HFFc6 (cell line): ENCODE results near the gene PXN. TPM values are rescaled to one million over a fixed set of nuclear protein-coding genes. Genes with fewer than 3 reads are reported as not detected.

Experiments
- DNase-seq: peaks from one replicate; pipeline ENCODE4 v3.0.0-alpha.2; 2018
- H3K27ac Mint-ChIP-seq: 2 replicates; pipeline ENCODE4 v1.8.0; 2020; ENCODE audit warnings: mild to moderate bottlenecking, mixed read lengths
- H3K27me3 Mint-ChIP-seq: 2 replicates; pipeline ENCODE4 v1.8.0; 2021; ENCODE audit warnings: mild to moderate bottlenecking, moderate library complexity, mixed read lengths; ENCODE audit not compliant: insufficient read depth
- H3K36me3 Mint-ChIP-seq: 2 replicates; pipeline ENCODE4 v1.8.0; 2021; ENCODE audit warnings: low read depth, mixed read lengths
- H3K4me1 Mint-ChIP-seq: 2 replicates; pipeline ENCODE4 v1.8.0; 2020; ENCODE audit warnings: low read depth, mixed read lengths
- H3K4me3 Mint-ChIP-seq: 2 replicates; pipeline ENCODE4 v1.8.0; 2020; ENCODE audit warnings: mild to moderate bottlenecking, moderate library complexity, mixed read lengths
- H3K9me3 Mint-ChIP-seq: 2 replicates; pipeline ENCODE4 v1.8.0; 2020; ENCODE audit warnings: mild to moderate bottlenecking, mixed read lengths
- CTCF ChIP-seq: fragments of 200-600 bp; sonication (generic); IDR thresholded peaks from 2 replicates; pipeline ENCODE4 v1.5.0; 2021; ENCODE audit warnings: antibody characterized with exemption, mild to moderate bottlenecking
- long read RNA-seq: library from polyadenylated mRNA; unstranded; transcript quantifications from one replicate; pipeline ENCODE4 v2.0.0, GENCODE V29; 2019
- total RNA-seq, 6 experiments: library from RNA; stranded (reverse); fragmentation: NEBNext Ultra II Directional; extraction: Animal tissue kit (Norgen Biotek cat#: 25700); gene quantifications; 2 replicates in 1 of 6; 3 replicates in 5 of 6; pipeline ENCODE4 v1.2.3, GENCODE V29; 2021

Gene PXN
- total RNA-seq, result 100 to 1,000 TPM; 219 to 290 (median 253) TPM
- long read RNA-seq, transcript PXN-204 (11 exons, 3,683 nt), result major isoform, 18 of 86 reads
- long read RNA-seq, partial matches to known transcripts, result 18 of 86 reads
- long read RNA-seq, other reads (novel, unspliced or antisense), result 49 of 86 reads

DNA sequence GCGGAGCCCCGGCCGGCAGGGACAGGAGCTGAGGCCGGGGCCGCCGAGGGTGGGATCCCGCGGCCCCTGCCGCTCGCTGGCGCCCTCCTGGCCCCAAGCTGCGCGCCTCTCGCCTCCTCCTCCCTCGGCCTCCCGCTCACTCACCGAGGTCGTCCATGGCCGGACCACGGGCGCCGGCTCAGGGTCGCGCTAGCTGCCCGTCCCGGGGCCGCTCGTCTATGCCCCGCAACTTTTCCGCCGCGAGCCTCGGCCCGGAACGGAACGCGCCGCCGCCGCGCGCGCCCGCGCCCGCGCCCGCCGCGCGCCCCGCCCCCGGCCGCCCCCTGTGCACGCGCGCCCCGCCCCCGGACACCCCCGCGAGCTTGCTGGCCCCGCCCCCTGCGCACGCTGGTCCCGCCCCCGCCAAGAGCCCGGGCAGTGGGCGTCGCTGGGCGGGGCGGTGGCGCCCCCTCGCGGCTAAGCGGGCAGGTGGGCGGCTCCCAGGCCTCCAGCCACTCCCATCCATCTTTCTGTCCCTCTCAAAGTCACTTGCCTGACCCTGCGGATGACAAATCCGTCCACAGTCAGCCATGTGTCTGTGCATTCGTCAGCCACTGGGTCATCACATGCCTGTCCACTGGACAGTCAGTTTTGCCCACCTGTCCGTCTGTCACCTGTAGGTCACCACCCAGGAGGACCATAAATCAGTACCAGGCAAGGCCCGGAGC is at the start of gene PXN:
TSS of gene PXN (minus strand) at position 258 of the 707 bp plus-strand sequence. CDS start at position 157, 101 bp downstream.
- peak; percentile 89 for TF ChIP-seq CTCF
- H3K4me3 Mint-ChIP-seq, result peak within 1 kb of the TSS; percentile 96
- no peaks in the 10 kb centered on the region for H3K9me3 Mint-ChIP-seq
- H3K36me3 Mint-ChIP-seq, result peaks cover 27% of the 10 kb centered on the region
- H3K27me3 Mint-ChIP-seq, result 0 out of 2 replicates have a peak, but pooled peaks cover 1% of the 10 kb centered on the region
- DNase-seq, result peak; percentile 58
- peaks cover 43% of the 10 kb centered on the region for H3K4me1 Mint-ChIP-seq
- H3K27ac Mint-ChIP-seq, result peak within 1 kb of the TSS; percentile 83

- no peak overlapping the region for H3K27ac Mint-ChIP-seq
- peak; percentile 61 for TF ChIP-seq CTCF
- no peaks in the 10 kb centered on the region for H3K9me3 Mint-ChIP-seq
- peaks cover 4% of the 10 kb centered on the region for H3K27me3 Mint-ChIP-seq
- no peaks in the 10 kb centered on the region for H3K36me3 Mint-ChIP-seq
- no peak overlapping the region for H3K4me3 Mint-ChIP-seq
- no peak for DNase-seq
- peaks cover 16% of the 10 kb centered on the region for H3K4me1 Mint-ChIP-seq
Observed at GRCh38 chr12:120314220-120314619, 48.7 kb upstream of the PXN start.

GRCh38 chr12:120301962-120302815 is 36.7 kb upstream of the PXN start, which contains the start of gene SIRT4:
Gene SIRT4 (plus strand): TSS chr12:120302321. CDS start chr12:120303562, 1,241 bp downstream.
- peak; percentile 86 for DNase-seq
- no peaks in the 10 kb centered on the region for H3K36me3 Mint-ChIP-seq
- H3K27ac Mint-ChIP-seq, result peak within 1 kb of the TSS; percentile 75
- H3K4me1 Mint-ChIP-seq, result peaks cover 6% of the 10 kb centered on the region
- no peaks in the 10 kb centered on the region for H3K27me3 Mint-ChIP-seq
- peak; percentile 88 for TF ChIP-seq CTCF
- H3K9me3 Mint-ChIP-seq, result no peaks in the 10 kb centered on the region
- peak within 1 kb of the TSS; percentile 91 for H3K4me3 Mint-ChIP-seq

- Mint-ChIP-seq H3K4me3 (no peak within 1 kb of the TSS), H3K9me3 (no peaks in the 10 kb centered on the region), H3K4me1 (no peaks in the 10 kb centered on the region; the same call in none of the 2 replicates), H3K27me3 (peaks cover 6% of the 10 kb centered on the region), H3K27ac (no peak within 1 kb of the TSS), H3K36me3 (no peaks in the 10 kb centered on the region)
- peak; percentile 98 for DNase-seq
- TF ChIP-seq CTCF, result no peak
Observed at GRCh38 chr12:120292661-120293531, 27.4 kb upstream of the PXN start, which contains the start of gene RNU4-1. Gene RNU4-1 (minus strand): TSS chr12:120293237.

DNA sequence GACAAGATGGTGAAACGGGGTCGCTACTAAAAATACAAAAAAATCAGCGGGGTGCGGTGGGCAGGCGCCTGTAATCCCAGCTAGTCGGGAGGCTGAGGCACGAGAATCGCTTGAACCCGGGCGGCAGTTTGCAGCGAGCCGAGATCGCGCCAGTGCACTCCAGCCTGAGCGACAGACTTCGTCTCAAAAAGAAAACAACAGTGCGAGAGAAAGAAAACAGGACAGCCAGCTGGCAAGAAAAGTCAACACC is 26.8 kb upstream of the PXN start:
- Mint-ChIP-seq H3K4me3 (no peak overlapping the region), H3K4me1 (no peaks in the 10 kb centered on the region; the same call in none of the 2 replicates), H3K27me3 (peaks cover 6% of the 10 kb centered on the region), H3K27ac (no peak overlapping the region), H3K9me3 (no peaks in the 10 kb centered on the region), H3K36me3 (no peaks in the 10 kb centered on the region)
- TF ChIP-seq CTCF, result no peak
- no peak for DNase-seq
